ENCODE measurements around the gene ZNF827. TPM values are rescaled to one million over a fixed set of nuclear protein-coding genes. Genes with fewer than 3 reads are reported as not detected.
A peak's percentile ranks its signal among the peaks of the same experiment; 100 is the strongest.

The ZNF827 gene
- total and polyA plus RNA-seq, 2 of the 8 experiments (the other 6 are each of a cell fraction or from before 2014, with no cell fraction given) = 25.3 to 26.2 TPM

DNA sequence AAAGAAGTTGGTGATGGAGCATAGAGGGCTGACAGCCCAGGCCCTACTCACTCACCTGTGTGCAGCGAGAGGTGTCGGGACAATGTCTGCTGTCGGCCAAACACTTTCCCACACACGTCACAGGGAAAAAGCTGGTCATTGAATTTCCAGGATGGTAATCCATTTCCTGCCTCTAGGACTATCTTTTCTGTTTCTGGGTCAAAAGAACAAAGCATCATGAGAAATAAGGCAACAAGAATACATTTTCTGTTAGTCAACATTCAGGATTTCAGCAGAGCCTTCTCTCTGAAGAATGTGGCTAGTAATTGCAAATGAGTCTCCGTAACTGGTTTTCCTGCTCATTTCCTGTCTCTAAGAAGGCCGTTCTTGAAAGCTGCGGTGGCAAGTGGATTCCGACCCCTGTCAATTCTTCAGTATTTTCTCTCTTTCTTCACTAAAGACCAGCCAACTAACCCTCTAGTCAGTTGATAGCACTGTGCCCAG, 159.3 kb downstream of the ZNF827 start:
- H2AK5ac ChIP-seq (ENCODE audit: low read depth, low read length) = no peak overlapping the region
- peak in 1 of 2 experiments; percentile 10 for DNase-seq (ENCODE audit: low read depth in 1 of 2, low spot score in 2 of 2)
- TF ChIP-seq, protein P1, sequence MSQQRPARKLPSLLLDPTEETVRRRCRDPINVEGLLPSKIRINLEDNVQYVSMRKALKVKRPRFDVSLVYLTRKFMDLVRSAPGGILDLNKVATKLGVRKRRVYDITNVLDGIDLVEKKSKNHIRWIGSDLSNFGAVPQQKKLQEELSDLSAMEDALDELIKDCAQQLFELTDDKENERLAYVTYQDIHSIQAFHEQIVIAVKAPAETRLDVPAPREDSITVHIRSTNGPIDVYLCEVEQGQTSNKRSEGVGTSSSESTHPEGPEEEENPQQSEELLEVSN (IDR thresholded peaks at IDR 0.05) = no peak
- TF ChIP-seq RBBP5 (IDR thresholded peaks at IDR 0.05; ENCODE audit: borderline replicate concordance, low read depth, low read length) = no peak

More for the DNA sequence above, 159.3 kb downstream of the ZNF827 start:
- no peak for FAIRE-seq
- Histone ChIP-seq H2BK120ac (replicated peaks; ENCODE audit: low read depth, low read length) (no peak overlapping the region), H3K23ac (ENCODE audit: insufficient read length) (no peak overlapping the region), H2BK15ac (ENCODE audit: low read length) (no peak overlapping the region), H3K56ac (replicated peaks; ENCODE audit: insufficient read length, low read depth, low read length) (no peak overlapping the region), H4K91ac (replicated peaks; ENCODE audit: insufficient read length, low read length) (no peak overlapping the region), H4K8ac (ENCODE audit: extremely low read depth, insufficient read depth, low read length) (no peak overlapping the region), H2BK5ac (ENCODE audit: low read depth, low read length) (peak overlapping the region; percentile 27; the same call in 1 of the 2 replicates), H3K4me2 (ENCODE audit: insufficient read depth in 1 of 2, low read depth in 2 of 2, low read length in 2 of 2) (0 out of 4 replicates have a peak overlapping the region, but pooled peaks of 1 of the 2 experiments have one; percentile 8), H2BK12ac (ENCODE audit: low read depth, low read length) (no peak overlapping the region), H3K27ac (ENCODE audit: low read depth, low read length) (no peak overlapping the region), H3K79me1 (ENCODE audit: low read depth, low read length) (0 out of 2 replicates have a peak, but pooled peaks cover 2% of the 10 kb centered on the region), H3K27me3 (replicated peaks in 1 of 4; ENCODE audit: control insufficient read depth in 3 of 4, extremely low read depth in 1 of 4, insufficient read depth in 3 of 4, low read length in 3 of 4) (no peaks in the 10 kb centered on the region), H3K18ac (ENCODE audit: extremely low read depth, low read length) (no peak overlapping the region), H3K4me1 (replicated peaks in 1 of 4; ENCODE audit: control insufficient read depth in 3 of 4, insufficient read depth in 4 of 4, low read length in 3 of 4) (peaks cover 0 to 6% (median 4%) of the 10 kb centered on the region in 4 experiments; a peak in 4 of 7 replicates), H3K23me2 (ENCODE audit: low read depth, low read length) (no peaks in the 10 kb centered on the region), H2AFZ (ENCODE audit: low read length) (no peak overlapping the region), H3K79me2 (ENCODE audit: control insufficient read depth in 1 of 2, insufficient read depth in 2 of 2, low read length in 2 of 2) (no peaks in the 10 kb centered on the region), H3K14ac (ENCODE audit: insufficient read length) (no peak overlapping the region), H3K4ac (replicated peaks; ENCODE audit: insufficient read length, low read depth, low read length) (no peak overlapping the region), H3K9ac (replicated peaks in 1 of 4; ENCODE audit: extremely low read depth in 1 of 4, low read depth in 3 of 4, low read length in 3 of 4) (no peak overlapping the region), H3K4me3 (ENCODE audit: extremely low read depth in 1 of 4, insufficient read depth in 2 of 4, low read depth in 3 of 4, low read length in 4 of 4) (no peak overlapping the region), H2BK20ac (ENCODE audit: low read length) (no peak overlapping the region), H3K36me3 (ENCODE audit: control insufficient read depth in 2 of 4, insufficient read depth in 4 of 4, low read length in 3 of 4) (peaks cover 4 to 26% (median 14%) of the 10 kb centered on the region in 4 experiments; a peak in 7 of 8 replicates), H4K5ac (ENCODE audit: insufficient read length, low read depth, low read length) (no peak overlapping the region), H4K20me1 (replicated peaks in 1 of 2; ENCODE audit: control insufficient read depth in 1 of 2, insufficient read depth in 2 of 2, low read length in 2 of 2) (no peaks in the 10 kb centered on the region), H3K9me3 (ENCODE audit: insufficient read depth in 2 of 2, low read depth in 1 of 2, low read length in 1 of 2) (no peaks in the 10 kb centered on the region; a peak in 1 of 4 replicates)
- 76% methylated on average over 8 of the region's 8 CpGs; no CpG with 5 or more reads in 1 of the 2 experiments for WGBS, 2 experiments (ENCODE audit: extremely low coverage in 1 of 2, insufficient coverage in 1 of 2, insufficient read length in 1 of 2, insufficient replicate concordance in 2 of 2, low coverage in 1 of 2, low lambda C conversion rate in 2 of 2, missing lambda C conversion rate in 1 of 2)
- POLR2A ChIA-PET (ENCODE audit: partially characterized antibody) = interaction anchor here (0.6 kb wide), 1 partner anchor 514 kb away, joined by 3 read pairs; no protein-coding TSS in a partner anchor
- CTCF ChIA-PET (ENCODE audit: partially characterized antibody) = interaction anchor here (1.3 to 2.8 kb wide), 2 partner anchors 23 to 109 kb away, joined by 3 to 8 read pairs; no protein-coding TSS in a partner anchor

All from H1 (cell line).